Prostate gland (tissue), 2 donors: ENCODE results near the gene MRPL23.

Experiments
- CTCF ChIP-seq, 4 experiments: fragments of 200-600 bp in 2 of 4; fragments of 450-650 bp in 2 of 4; sonication (generic) in 2 of 4; IDR thresholded peaks; 1 replicate in 3 of 4; 2 replicates in 1 of 4; pipeline ENCODE4 v1.5.1; 2016 to 2019; ENCODE audit warnings: antibody characterized with exemption in 4 of 4, mild to moderate bottlenecking in 2 of 4, moderate library complexity in 2 of 4
- POLR2A ChIP-seq: fragments of 450-650 bp; IDR thresholded peaks from one replicate; pipeline ENCODE4 v1.6.1; 2016; ENCODE audit warnings: antibody characterized with exemption, mild to moderate bottlenecking
- POLR2AphosphoS5 ChIP-seq: sonication (generic); formaldehyde crosslinking; IDR thresholded peaks from one replicate; pipeline ENCODE4 v1.6.1; 2017; ENCODE audit warnings: antibody characterized with exemption

- TF ChIP-seq CTCF (IDR thresholded peaks at IDR 0.05) (no peak), POLR2A (no peak), POLR2AphosphoS5 (no peak)
These were observed 43.9 kb downstream of the MRPL23 start for GRCh38 chr11:1990872-1991578.
